HG03025 (cell line): Measurements from ENCODE around the gene CAPN10.

Experiments
- ATAC-seq: cut with Tn5 transposase; IDR thresholded peaks from one replicate; pipeline ENCODE4 v1.9.1; 2021; ENCODE audit warnings: mild to moderate bottlenecking, moderate library complexity; ENCODE audit not compliant: unreplicated experiment, low FRiP score

Gene CAPN10

DNA sequence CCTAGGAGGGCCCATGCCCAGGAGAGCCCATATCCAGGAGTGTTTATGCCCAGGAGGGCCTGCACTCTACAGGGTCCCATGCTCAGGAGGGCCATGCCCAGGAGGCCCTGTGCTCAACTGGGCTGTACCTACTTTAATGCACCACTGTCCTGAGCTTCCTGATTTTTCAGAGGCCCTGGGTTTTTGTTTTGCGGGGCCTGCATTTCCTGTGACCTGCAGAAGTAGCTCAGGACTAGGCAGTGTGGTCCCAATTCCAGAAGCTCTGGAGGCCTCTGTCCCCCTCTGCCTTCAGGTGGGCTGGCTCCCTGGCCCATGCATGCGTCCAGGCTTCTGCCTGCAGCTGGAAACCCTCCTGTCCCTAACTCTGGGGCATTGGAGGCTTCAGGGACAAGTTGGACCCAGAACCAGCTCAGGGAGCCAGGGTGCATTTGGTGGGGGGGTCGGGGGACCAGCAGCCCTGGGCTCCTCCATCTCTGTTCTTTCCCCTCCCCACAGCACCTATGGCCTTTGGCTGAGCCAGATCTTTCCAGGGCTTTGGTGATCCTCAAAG, 49.5 kb downstream of the CAPN10 start:
- ATAC-seq = no peak

- no peak for ATAC-seq
These were observed 50.1 kb downstream of the CAPN10 start for GRCh38 chr2:240636563-240637115.

- ATAC-seq = no peak
These were observed 50.8 kb downstream of the CAPN10 start for GRCh38 chr2:240637116-240637900.

- ATAC-seq = no peak
These were observed 51.4 kb downstream of the CAPN10 start for GRCh38 chr2:240637901-240638345.

GRCh38 chr2:240638512-240639160, 52.1 kb downstream of the CAPN10 start:
- no peak for ATAC-seq

GRCh38 chr2:240639566-240639965, 53.0 kb downstream of the CAPN10 start:
- ATAC-seq = no peak

GRCh38 chr2:240640939-240641338, 54.4 kb downstream of the CAPN10 start:
- ATAC-seq = no peak

GRCh38 chr2:240642061-240642805, 55.7 kb downstream of the CAPN10 start:
- no peak for ATAC-seq

- no peak for ATAC-seq
These were observed 56.2 kb downstream of the CAPN10 start for GRCh38 chr2:240642806-240643092.

DNA sequence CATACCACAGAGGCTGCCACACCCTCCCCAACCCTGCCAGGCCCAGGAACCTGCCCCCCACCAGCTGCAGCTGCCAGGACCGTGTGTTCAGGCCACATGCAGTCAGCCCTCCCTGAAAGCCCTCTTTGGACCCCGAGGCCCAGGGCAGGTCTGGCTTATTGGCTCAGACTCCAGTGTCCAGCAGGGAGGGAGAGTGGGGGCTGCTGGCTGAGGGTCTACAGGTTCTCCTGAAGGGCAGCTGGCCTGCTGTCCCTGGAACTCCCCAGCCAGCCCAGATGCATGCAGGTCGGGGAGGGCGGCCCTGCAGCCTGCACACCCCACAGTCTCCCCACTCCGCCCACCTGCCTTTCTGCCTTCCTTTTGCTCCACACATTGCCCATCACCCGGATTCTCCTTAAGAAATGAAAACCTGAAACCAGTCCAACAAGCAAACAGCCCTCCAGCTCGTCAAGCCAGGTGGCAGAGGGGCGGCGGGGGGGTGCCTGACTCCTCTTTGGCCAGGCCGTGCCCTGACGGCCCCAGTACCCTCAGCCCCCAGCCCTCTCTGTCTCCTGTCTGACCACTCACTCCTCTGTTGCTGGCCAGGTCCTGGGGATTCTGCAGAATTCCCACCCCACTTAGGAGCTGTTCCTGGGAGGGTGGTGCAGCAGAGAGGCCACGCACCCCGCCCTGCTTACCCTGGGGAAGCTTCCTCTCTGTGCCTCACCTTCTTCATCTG, 56.7 kb downstream of the CAPN10 start:
- no peak for ATAC-seq

DNA sequence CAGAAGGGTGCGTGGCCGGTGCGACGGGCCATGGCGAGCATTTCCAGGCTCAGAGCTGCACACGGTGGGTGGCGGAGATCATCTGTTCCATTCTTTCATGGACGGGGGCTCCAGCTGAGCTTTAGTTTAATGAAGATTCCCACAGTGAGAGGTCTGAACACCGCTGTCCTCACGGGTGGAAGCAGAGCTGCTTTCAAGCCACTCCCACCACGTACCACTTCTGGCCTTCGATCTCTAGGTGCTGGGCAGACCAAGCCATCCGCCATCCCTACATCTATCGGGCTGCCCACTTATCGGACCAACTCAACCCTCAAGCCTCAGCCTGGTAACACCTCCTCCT, 57.2 kb downstream of the CAPN10 start:
- no peak for ATAC-seq

DNA sequence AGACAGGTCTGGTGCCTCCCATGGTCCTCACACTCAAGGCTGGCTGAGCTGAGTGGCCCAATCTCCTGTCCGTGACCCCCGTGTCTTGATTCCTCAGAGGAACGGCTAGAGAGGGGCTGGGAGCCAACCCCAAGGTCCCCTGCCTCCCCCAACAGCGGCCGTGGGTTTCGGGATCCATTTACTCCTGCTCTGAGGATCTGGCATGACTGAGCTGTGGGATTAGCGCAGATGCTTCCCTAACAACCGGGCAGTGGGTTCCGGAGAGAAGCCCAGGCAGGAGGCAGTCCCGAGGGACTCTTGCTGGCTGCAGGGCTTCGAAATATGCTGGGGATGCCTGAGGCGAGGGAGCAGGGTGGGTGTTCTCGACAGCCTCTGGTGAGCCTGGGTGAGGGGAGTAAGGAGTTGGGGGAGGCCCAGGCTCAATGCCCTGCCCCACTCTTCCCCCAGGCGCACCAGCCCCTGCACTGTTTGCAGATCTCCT, 57.7 kb downstream of the CAPN10 start:
- ATAC-seq = no peak

DNA sequence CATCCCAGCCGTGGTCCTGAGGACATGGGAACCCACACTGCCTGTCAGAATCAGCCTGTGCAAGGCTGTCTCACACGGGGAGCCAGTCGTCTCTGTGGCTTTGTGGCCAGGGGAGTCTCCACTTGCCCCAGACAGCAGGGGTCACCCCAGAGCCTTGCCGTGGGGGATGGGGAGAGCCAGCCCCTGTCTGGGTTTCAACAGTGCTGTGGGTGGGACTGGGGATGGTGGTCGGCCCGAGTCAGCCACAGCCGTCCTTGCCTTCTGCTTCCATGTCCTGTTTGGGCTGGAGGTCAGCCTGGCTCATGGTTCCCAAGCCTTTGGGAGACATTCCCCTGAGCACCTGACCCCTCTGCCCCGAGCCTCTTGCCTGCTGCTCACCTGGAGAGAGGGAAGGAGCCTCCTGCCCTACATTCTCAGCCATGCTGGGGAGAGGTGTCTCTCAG, 58.3 kb downstream of the CAPN10 start:
- ATAC-seq = no peak

DNA sequence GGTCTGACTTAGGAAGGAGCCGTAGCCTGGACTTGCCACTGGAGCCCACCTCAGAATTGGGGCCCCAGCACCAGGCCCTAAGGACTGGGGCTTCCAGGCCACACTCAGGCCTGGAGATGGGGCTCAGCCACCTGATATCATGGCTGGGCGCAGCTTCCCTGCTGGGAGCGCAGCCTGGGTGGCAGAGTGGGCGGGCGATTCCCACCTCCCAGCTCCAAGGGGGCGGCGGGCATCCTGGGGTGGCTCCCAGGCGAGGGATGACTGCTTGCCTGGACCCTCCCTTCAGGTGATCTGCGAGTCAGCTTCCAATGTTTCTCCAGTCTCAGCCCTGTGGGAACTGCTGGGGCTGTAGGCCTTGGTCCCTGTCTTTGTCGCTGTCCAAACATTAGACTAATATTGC, 58.8 kb downstream of the CAPN10 start:
- no peak for ATAC-seq

DNA sequence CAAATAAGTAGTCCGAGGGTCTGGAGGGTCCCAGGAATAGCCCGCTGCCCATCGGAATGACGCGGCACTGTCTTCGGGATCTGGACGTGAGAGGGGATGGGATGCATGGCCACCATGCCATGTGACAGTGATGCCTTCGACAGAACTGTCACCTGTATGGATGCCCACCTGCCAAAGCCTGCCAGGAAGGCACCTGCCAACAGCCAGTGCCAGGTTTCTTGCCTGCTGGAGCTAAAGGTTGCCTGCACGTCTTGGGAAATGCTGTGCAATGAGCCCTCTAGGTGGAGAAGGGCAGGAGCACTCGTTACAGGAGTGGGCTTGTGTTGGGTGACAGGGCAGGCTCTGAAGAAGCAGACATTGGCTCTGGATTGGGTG, 59.3 kb downstream of the CAPN10 start:
- no peak for ATAC-seq

DNA sequence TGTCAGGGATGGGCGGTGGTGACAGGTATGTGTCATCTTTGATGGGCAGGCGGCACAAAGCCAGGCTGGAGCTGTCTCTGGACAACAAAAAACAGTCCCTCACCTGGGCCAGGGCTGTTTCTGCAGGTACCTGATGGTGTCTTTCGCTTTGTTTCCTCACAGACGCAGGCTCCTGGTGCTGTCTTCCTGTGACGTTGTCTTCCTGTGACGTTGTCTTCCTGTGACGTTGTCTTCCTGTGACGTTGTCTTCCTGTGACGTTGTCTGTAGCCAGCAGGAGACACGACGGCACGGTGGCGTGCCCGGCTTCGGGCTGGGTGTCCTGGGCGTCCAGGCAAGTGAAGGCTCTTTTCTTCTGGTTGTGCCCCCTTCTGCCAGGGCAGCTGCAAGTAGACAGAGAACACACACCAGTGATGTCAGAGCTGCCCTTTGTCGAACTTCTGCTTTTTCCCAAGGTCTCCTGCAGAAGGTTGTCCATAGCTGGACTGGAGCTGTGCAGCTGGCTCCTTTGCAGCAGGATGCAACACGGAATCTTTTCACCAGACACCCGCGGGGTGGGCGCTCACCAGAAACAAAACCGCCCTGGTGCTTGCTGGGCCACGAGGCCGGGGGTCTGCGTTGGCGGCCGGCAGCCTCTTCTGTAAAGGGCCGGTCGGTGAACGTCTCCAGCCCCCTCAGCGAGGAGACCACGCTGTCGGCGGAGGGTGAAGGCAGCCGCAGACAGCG, 59.8 kb downstream of the CAPN10 start:
- no peak for ATAC-seq

- ATAC-seq = no peak
These were observed 60.5 kb downstream of the CAPN10 start for GRCh38 chr2:240646900-240647502.

- no peak for ATAC-seq
These were observed 61.1 kb downstream of the CAPN10 start for GRCh38 chr2:240647503-240648154.

- no peak for ATAC-seq
These were observed 61.7 kb downstream of the CAPN10 start for GRCh38 chr2:240648155-240648649.
